KOPT-K1 (cell line): Measurements from ENCODE around the gene EIF1AX.

ENCODE experiments used
- H3K27ac ChIP-seq: fragments of 200-600 bp; sonication (generic); 2 replicates; pipeline ENCODE4 v1.5.1; 2016; ENCODE audit warnings: antibody characterized with exemption, mild to moderate bottlenecking, low read depth, low read length; ENCODE audit not compliant: poor library complexity, severe bottlenecking
- H3K36me3 ChIP-seq: fragments of 200-600 bp; sonication (generic); 2 replicates; pipeline ENCODE4 v1.5.1; 2017; ENCODE audit warnings: antibody characterized with exemption, mild to moderate bottlenecking, low read length, moderate library complexity; ENCODE audit not compliant: insufficient read depth
- H3K9me3 ChIP-seq: fragments of 200-600 bp; sonication (generic); 2 replicates; pipeline ENCODE4 v1.5.1; 2017; ENCODE audit warnings: antibody characterized with exemption, low read length, mild to moderate bottlenecking; ENCODE audit not compliant: insufficient read depth, poor library complexity, severe bottlenecking

The EIF1AX gene

GRCh38 chrX:20101934-20102581, 39.6 kb downstream of the EIF1AX start:
- Histone ChIP-seq H3K9me3 (no peaks in the 10 kb centered on the region), H3K36me3 (no peaks in the 10 kb centered on the region), H3K27ac (no peak overlapping the region)

GRCh38 chrX:20091499-20091898, 50.1 kb downstream of the EIF1AX start:
- H3K9me3 ChIP-seq, result no peaks in the 10 kb centered on the region
- H3K36me3 ChIP-seq, result no peaks in the 10 kb centered on the region
- H3K27ac ChIP-seq, result no peak overlapping the region

- Histone ChIP-seq H3K36me3 (no peaks in the 10 kb centered on the region), H3K9me3 (no peaks in the 10 kb centered on the region), H3K27ac (no peak overlapping the region)
Observed at GRCh38 chrX:20089845-20090244, 51.8 kb downstream of the EIF1AX start.

GRCh38 chrX:20080277-20080676, 61.4 kb downstream of the EIF1AX start:
- no peaks in the 10 kb centered on the region for H3K9me3 ChIP-seq
- H3K36me3 ChIP-seq, result no peaks in the 10 kb centered on the region
- H3K27ac ChIP-seq, result no peak overlapping the region
